ENCODE data around the gene TARBP1.

TARBP1 gene

GRCh38 chr1:234437423-234438171, 41.4 kb downstream of the TARBP1 start:
- no peak for TF ChIP-seq CTCF (IDR thresholded peaks at IDR 0.05)

GRCh38 chr1:234435620-234436019, 43.4 kb downstream of the TARBP1 start:
- TF ChIP-seq CTCF (IDR thresholded peaks at IDR 0.05), result no peak

- no peak for TF ChIP-seq CTCF (IDR thresholded peaks at IDR 0.05)
Observed at GRCh38 chr1:234434706-234435105, 44.3 kb downstream of the TARBP1 start.

- TF ChIP-seq CTCF (IDR thresholded peaks at IDR 0.05), result no peak
Observed at GRCh38 chr1:234433563-234434285, 45.3 kb downstream of the TARBP1 start.

GRCh38 chr1:234431255-234431654, 47.7 kb downstream of the TARBP1 start:
- TF ChIP-seq CTCF (IDR thresholded peaks at IDR 0.05), result no peak

- TF ChIP-seq CTCF (IDR thresholded peaks at IDR 0.05), result no peak
Observed at GRCh38 chr1:234430691-234431090, 48.3 kb downstream of the TARBP1 start.

- TF ChIP-seq CTCF (IDR thresholded peaks at IDR 0.05), result no peak
Observed at GRCh38 chr1:234429434-234429806, 49.6 kb downstream of the TARBP1 start.
